Measurements from ENCODE around the gene HMCN2.

- TF ChIP-seq POLR2A (IDR thresholded peaks at IDR 0.05; ENCODE audit: low read length) (no peak), GATA1 (IDR thresholded peaks at IDR 0.05; ENCODE audit: low read depth, low read length) (no peak)
Measured at GRCh38 chr9:130229759-130230158, 35.8 kb upstream of the HMCN2 start.

All from erythroblast (primary cell).